Measurements from ENCODE around the gene TLR2.
"Not testable (repeated sequence)": the region's sequence is repeated elsewhere in the genome, so short reads cannot be mapped to it uniquely, and the experiment has no call there.

Gene TLR2

GRCh38 chr4:153655928-153656327 lies 28.2 kb upstream of the TLR2 start:
- DNase-seq (ENCODE audit: low read depth in 2 of 3, low spot score in 1 of 3), result no peak

DNA sequence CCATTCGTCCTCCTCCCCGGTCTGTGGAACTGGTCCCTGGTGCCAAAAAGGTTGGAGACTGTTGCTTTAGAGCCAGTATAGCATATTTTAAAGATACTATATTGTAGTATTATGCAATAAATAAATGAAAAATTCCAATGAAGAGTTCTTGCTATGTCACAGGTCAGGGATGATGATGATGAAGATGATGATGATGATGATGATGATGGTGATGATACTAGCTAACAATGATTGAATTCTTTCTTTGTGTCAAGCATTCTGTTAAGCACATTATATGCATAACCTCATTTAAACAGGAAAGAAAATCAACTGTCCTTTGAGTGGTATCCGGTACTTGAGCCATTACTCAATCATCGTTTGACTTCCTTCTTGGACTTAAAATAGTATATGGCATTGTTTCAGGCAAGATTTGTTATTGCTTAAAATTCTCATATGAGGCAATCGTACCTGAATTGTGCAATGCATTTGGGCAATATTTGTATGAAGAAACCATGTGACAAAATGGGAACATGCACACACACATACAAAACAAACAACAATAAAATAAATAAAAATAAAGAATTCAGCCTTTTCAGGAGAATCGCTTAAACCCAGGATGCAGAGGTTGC lies 22.8 kb upstream of the TLR2 start:
- DNase-seq (ENCODE audit: low read depth in 2 of 3, low spot score in 1 of 3), result no peak

DNA sequence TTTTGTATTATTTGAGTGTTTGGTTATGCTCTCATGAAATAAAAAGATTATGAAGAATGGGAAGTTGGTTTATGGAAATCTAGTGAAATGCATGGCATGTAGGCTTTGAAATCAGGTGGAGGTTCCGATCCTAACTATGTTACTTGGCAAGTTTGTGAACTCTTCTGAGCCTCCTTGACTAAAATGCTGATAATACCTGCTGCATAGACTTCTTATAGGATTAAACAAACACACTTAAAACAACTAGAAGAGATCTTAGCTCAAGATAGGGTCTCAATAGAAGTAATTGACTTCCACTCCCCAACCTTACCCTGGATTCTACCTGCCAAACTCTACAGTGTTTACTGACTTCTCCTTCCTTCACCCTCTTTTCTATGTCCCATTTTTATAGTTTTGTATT lies 22.2 kb upstream of the TLR2 start:
- DNase-seq (ENCODE audit: low read depth in 2 of 3, low spot score in 1 of 3), result no peak

DNA sequence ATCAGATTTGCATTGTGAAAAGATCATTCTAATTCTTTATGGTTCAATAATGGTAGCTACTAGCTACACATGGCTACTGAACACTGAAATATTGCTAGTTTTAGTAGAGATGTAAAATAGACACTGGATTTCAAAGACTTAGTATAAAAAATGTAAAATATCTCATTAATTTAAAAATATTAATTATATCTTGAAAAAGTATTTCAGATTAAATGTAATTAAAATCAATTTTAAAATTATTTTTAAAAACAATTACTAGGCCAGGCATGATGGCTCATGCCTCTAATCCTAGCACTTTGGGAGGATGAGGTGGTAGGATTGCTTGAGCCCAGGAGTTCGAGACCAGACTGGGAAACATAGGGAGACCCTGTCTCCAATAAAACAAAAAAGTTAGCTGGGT lies 20.4 kb upstream of the TLR2 start:
- no peak for DNase-seq (ENCODE audit: low read depth in 2 of 3, low spot score in 1 of 3)

GRCh38 chr4:153666505-153666904 lies 17.6 kb upstream of the TLR2 start:
- DNase-seq (ENCODE audit: low read depth in 2 of 3, low spot score in 1 of 3), result not testable (repeated sequence)

- DNase-seq (ENCODE audit: low read depth in 2 of 3, low spot score in 1 of 3), result no peak
Observed at GRCh38 chr4:153668647-153669046, 15.4 kb upstream of the TLR2 start.

- no peak for DNase-seq (ENCODE audit: low read depth in 2 of 3, low spot score in 1 of 3)
Observed at GRCh38 chr4:153669838-153670237, 14.2 kb upstream of the TLR2 start.

- no peak for DNase-seq (ENCODE audit: low read depth in 2 of 3, low spot score in 1 of 3)
Observed at GRCh38 chr4:153676486-153676885, 7.6 kb upstream of the TLR2 start.

GRCh38 chr4:153676984-153677383 lies 7.1 kb upstream of the TLR2 start:
- no peak for DNase-seq (ENCODE audit: low read depth in 2 of 3, low spot score in 1 of 3)

DNA sequence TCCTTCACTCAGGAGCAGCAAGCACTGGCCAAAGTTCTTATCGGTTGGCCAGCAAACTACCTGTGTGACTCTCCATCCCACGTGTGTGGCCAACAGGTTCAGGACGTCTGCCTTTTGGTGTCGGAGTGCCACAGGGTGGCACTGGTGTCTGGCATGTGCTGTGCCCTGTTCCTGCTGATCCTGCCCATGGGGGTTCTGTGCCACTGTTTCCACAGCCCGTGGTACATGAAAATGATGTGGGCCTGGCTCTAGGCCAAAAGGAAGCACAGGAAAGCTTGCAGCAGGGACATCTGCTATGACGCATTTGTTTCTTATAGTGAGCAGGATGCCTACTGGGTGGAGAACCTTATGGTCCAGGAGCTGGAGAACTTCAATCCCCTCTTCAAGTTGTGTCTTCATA lies 4.6 kb upstream of the TLR2 start:
- DNase-seq (ENCODE audit: low read depth in 2 of 3, low spot score in 1 of 3), result no peak

DNA sequence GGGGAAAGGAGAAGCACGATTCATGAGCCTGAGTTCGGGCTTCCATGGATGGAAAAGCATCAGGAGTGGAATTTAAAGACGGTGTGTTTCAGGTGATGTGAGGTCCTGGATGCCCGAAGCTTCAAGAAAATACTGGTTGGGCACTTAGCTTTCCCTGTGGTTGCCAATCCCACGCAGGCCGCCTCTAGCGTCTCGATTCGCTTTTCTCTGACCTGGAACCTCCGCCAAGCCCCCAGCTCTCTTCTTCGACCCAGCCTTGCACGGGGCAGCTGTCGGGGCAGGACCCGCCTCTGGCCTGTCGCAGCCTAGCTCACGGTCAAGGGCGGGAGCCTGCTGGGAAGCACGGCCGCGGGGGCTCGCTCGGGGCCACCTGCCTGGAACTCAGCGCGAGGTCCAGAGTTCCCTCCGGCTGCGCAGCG lies 308 bp upstream of the TLR2 start:
- no peak for DNase-seq (ENCODE audit: low read depth in 2 of 3, low spot score in 1 of 3)

- DNase-seq (ENCODE audit: low read depth in 2 of 3, low spot score in 1 of 3), result no peak
Observed at GRCh38 chr4:153684971-153685371, 891 bp downstream of the TLR2 start.

DNA sequence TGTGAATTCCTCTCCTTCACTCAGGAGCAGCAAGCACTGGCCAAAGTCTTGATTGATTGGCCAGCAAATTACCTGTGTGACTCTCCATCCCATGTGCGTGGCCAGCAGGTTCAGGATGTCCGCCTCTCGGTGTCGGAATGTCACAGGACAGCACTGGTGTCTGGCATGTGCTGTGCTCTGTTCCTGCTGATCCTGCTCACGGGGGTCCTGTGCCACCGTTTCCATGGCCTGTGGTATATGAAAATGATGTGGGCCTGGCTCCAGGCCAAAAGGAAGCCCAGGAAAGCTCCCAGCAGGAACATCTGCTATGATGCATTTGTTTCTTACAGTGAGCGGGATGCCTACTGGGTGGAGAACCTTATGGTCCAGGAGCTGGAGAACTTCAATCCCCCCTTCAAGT lies 20.4 kb downstream of the TLR2 start:
- DNase-seq (ENCODE audit: low read depth in 2 of 3, low spot score in 1 of 3), result no peak

- DNase-seq (ENCODE audit: low read depth in 2 of 3, low spot score in 1 of 3), result no peak
Observed at GRCh38 chr4:153705743-153706468, 21.8 kb downstream of the TLR2 start.

- DNase-seq (ENCODE audit: low read depth in 2 of 3, low spot score in 1 of 3), result no peak
Observed at GRCh38 chr4:153706519-153706918, 22.4 kb downstream of the TLR2 start.

DNA sequence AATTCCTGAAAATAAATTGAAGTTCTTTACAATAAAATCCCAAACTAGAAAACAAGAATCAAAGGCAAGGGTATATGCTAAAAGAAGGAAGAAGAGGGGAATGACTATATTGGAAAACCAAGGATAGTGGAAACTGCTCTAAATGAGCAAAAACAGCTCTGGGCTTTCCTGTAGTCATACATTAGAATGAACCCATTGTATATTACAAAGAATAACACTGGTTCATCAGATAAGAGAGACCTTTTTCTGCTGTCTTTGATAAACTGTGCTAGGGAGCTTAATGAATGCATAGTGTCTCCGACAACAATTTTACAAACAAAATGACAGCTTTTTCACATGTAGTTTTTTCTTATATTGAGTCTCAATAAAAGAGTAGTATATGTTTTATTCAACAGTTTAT lies 26.6 kb downstream of the TLR2 start:
- DNase-seq (ENCODE audit: low read depth in 2 of 3, low spot score in 1 of 3), result no peak

GRCh38 chr4:153713866-153714646 lies 30.0 kb downstream of the TLR2 start:
- no peak for DNase-seq (ENCODE audit: low read depth in 2 of 3, low spot score in 1 of 3)

GRCh38 chr4:153722036-153722435 lies 38.0 kb downstream of the TLR2 start:
- no peak for DNase-seq (ENCODE audit: low read depth in 2 of 3, low spot score in 1 of 3)

- no peak for DNase-seq (ENCODE audit: low read depth in 2 of 3, low spot score in 1 of 3)
Observed at GRCh38 chr4:153724606-153725005, 40.5 kb downstream of the TLR2 start.

GRCh38 chr4:153725136-153725830 lies 41.2 kb downstream of the TLR2 start:
- DNase-seq (ENCODE audit: low read depth in 2 of 3, low spot score in 1 of 3), result no peak

- no peak for DNase-seq (ENCODE audit: low read depth in 2 of 3, low spot score in 1 of 3)
Observed at GRCh38 chr4:153725831-153726154, 41.7 kb downstream of the TLR2 start.

DNA sequence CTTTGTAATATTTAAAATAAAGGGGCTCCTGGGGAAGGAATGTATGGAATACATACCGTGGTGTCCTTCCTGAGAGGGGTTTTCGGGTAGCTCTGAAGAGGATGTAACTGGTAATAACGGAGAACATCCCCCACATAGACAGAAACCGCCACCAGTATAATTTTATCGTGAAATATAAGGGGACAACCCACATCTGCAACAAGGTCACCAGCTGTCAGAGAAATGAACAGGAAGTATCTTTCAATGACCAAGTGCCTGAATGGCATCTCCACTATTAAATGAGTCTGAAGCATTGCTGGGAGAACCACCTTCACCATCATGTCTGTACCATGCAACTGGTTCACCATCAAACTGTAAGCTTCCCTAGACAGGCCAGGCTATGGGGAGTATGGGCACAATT lies 44.1 kb downstream of the TLR2 start:
- no peak for DNase-seq (ENCODE audit: low read depth in 2 of 3, low spot score in 1 of 3)
